ENCODE results near the gene FAM89B. TPM values are rescaled to one million over a fixed set of nuclear protein-coding genes. Genes with fewer than 3 reads are reported as not detected.
"Not testable (repeated sequence)": the region's sequence is repeated elsewhere in the genome, so short reads cannot be mapped to it uniquely, and the experiment has no call there.

FAM89B gene
- total RNA-seq (2021; fragmentation: NEBNext Ultra II Directional; extraction: Animal tissue kit (Norgen Biotek cat#: 25700)), result 10 to 100 TPM; 40.9 to 52.8 (median 43.7) TPM
- long read RNA-seq, transcript FAM89B-203 (2 exons, 1,263 nt), result major isoform, 10 of 14 reads
- long read RNA-seq, partial matches to known transcripts, result 0 of 14 reads
- long read RNA-seq, other reads (novel, unspliced or antisense), result 1 of 14 reads

GRCh38 chr11:65572356-65573051 lies at the start of gene FAM89B:
TSS of gene FAM89B (plus strand) at chr11:65572538. CDS start at chr11:65572670, 132 bp downstream.
- TF ChIP-seq CTCF (IDR thresholded peaks at IDR 0.05), result no peak
- Mint-ChIP-seq H3K27ac (peak within 1 kb of the TSS; percentile 96), H3K36me3 (ENCODE audit: low read depth) (peaks cover 17% of the 10 kb centered on the region), H3K27me3 (ENCODE audit: insufficient read depth) (peaks cover 16% of the 10 kb centered on the region), H3K4me3 (peak within 1 kb of the TSS; percentile 100), H3K4me1 (ENCODE audit: low read depth) (peaks cover 70% of the 10 kb centered on the region), H3K9me3 (no peaks in the 10 kb centered on the region)
- peak; percentile 77 for DNase-seq

- not testable (repeated sequence) for H3K27me3 Mint-ChIP-seq (ENCODE audit: insufficient read depth); H3K36me3 Mint-ChIP-seq (ENCODE audit: low read depth); H3K4me1 Mint-ChIP-seq (ENCODE audit: low read depth); H3K27ac Mint-ChIP-seq; H3K9me3 Mint-ChIP-seq; DNase-seq; H3K4me3 Mint-ChIP-seq
These were observed 49.4 kb upstream of the FAM89B start for GRCh38 chr11:65522718-65523630.

GRCh38 chr11:65523631-65523968 lies 48.7 kb upstream of the FAM89B start:
- not testable (repeated sequence) for H3K27ac Mint-ChIP-seq; H3K4me3 Mint-ChIP-seq; DNase-seq; H3K4me1 Mint-ChIP-seq (ENCODE audit: low read depth); H3K27me3 Mint-ChIP-seq (ENCODE audit: insufficient read depth); H3K36me3 Mint-ChIP-seq (ENCODE audit: low read depth); H3K9me3 Mint-ChIP-seq

- no peak for TF ChIP-seq CTCF (IDR thresholded peaks at IDR 0.05)
- Mint-ChIP-seq H3K9me3 (peaks cover 4% of the 10 kb centered on the region; the same call in 1 of the 2 replicates), H3K4me3 (peak overlapping the region; percentile 77), H3K4me1 (ENCODE audit: low read depth) (peaks cover 8% of the 10 kb centered on the region), H3K36me3 (ENCODE audit: low read depth) (peaks cover 10% of the 10 kb centered on the region; the same call in 1 of the 2 replicates), H3K27ac (peak overlapping the region; percentile 69), H3K27me3 (ENCODE audit: insufficient read depth) (peaks cover 2% of the 10 kb centered on the region)
- DNase-seq, result no peak
These were observed 48.2 kb upstream of the FAM89B start for GRCh38 chr11:65524014-65524740.

- peak; percentile 41 for DNase-seq
- peaks cover 2% of the 10 kb centered on the region for H3K27me3 Mint-ChIP-seq (ENCODE audit: insufficient read depth)
- H3K27ac Mint-ChIP-seq, result peak within 1 kb of the TSS; percentile 80
- H3K9me3 Mint-ChIP-seq, result peaks cover 4% of the 10 kb centered on the region; the same call in 1 of the 2 replicates
- no peak for TF ChIP-seq CTCF (IDR thresholded peaks at IDR 0.05)
- H3K36me3 Mint-ChIP-seq (ENCODE audit: low read depth), result peaks cover 13% of the 10 kb centered on the region
- H3K4me3 Mint-ChIP-seq, result peak within 1 kb of the TSS; percentile 96
- H3K4me1 Mint-ChIP-seq (ENCODE audit: low read depth), result peaks cover 8% of the 10 kb centered on the region
These were observed 47.4 kb upstream of the FAM89B start, which contains the start of gene SCYL1 for GRCh38 chr11:65524741-65525545. TSS of gene SCYL1 (plus strand) at chr11:65525083. CDS start at chr11:65525154, 71 bp downstream.
